Small intestine (tissue), 7 donors: ENCODE data around the gene OSBPL5. TPM values are rescaled to one million over a fixed set of nuclear protein-coding genes. Genes with fewer than 3 reads are reported as not detected.

ENCODE experiments used
- DNase-seq, 2 donors: peaks; one replicate each; pipeline versions ENCODE4 v3.0.0 to v3.0.0-alpha.2; 2013
- FAIRE-seq: peaks from 2 replicates; lab custom pipeline; 2012; peaks lifted over from hg19 to GRCh38; lab: Jason Lieb, UNC
- H3K27ac ChIP-seq, 3 donors: one replicate each; pipeline ENCODE4 v1.5.1; 2013; ENCODE audit warnings: low read length in 2 of 3, mild to moderate bottlenecking in 2 of 3, control low read depth in 1 of 3, inconsistent platforms in 1 of 3, low read depth in 1 of 3, moderate library complexity in 1 of 3
- H3K27me3 ChIP-seq, 3 donors: one replicate each; pipeline ENCODE4 v1.6.1; 2013; ENCODE audit warnings: low read length in 3 of 3, inconsistent platforms in 1 of 3; ENCODE audit not compliant: control insufficient read depth in 3 of 3, insufficient read depth in 3 of 3
- H3K36me3 ChIP-seq, 3 donors: one replicate each; pipeline ENCODE4 v1.6.1; 2013; ENCODE audit warnings: low read length in 3 of 3, inconsistent platforms in 1 of 3, low read depth in 1 of 3, mild to moderate bottlenecking in 1 of 3, moderate library complexity in 1 of 3; ENCODE audit not compliant: control insufficient read depth in 3 of 3, insufficient read depth in 2 of 3
- H3K4me1 ChIP-seq, 3 donors: one replicate each; pipeline ENCODE4 v1.6.1; 2013; ENCODE audit warnings: low read length in 2 of 3, inconsistent platforms in 1 of 3, low read depth in 1 of 3, mild to moderate bottlenecking in 1 of 3, moderate library complexity in 1 of 3; ENCODE audit not compliant: control insufficient read depth in 3 of 3, insufficient read depth in 2 of 3
- H3K4me3 ChIP-seq, 3 donors: one replicate each; pipeline ENCODE4 v1.5.1; 2013; ENCODE audit warnings: low read length in 3 of 3, control low read depth in 1 of 3, inconsistent platforms in 1 of 3, low read depth in 1 of 3, mild to moderate bottlenecking in 1 of 3, moderate library complexity in 1 of 3
- H3K9me3 ChIP-seq, 2 donors: one replicate each; pipeline ENCODE4 v1.6.1; 2013; ENCODE audit warnings: low read depth in 1 of 2, low read length in 1 of 2; ENCODE audit not compliant: control insufficient read depth in 2 of 2, insufficient read depth in 1 of 2
- WGBS, 3 donors: extraction: QIAGEN DNeasy Blood & Tissue Kit; methylation state at CpG; one replicate each; pipeline ENCODE4 v1.1.7; 2013; 5-methylcytosine and 5-hydroxymethylcytosine counted together
- polyA plus RNA-seq, 4 donors: library from polyadenylated mRNA; stranded (reverse) in 3 of 4; unstranded in 1 of 4; fragments of 200-250 nt in 3 of 4; fragments of 120-200 nt in 1 of 4; gene quantifications; one replicate each; pipeline versions ENCODE4 v1.2.1 to v1.2.3, GENCODE V29; 2013
- donor health status: healthy with polysubstance abuse.
- donor health status: control.
- donor health status: control.
- donor health status: Bipolar disorder and iron deficiency.
- donor health status: healthy.

Gene OSBPL5
- polyA plus RNA-seq, 4 donors: 1.6 to 16.3 (median 7.9) TPM

- H3K9me3 ChIP-seq: peaks cover 0 to 6% of the 10 kb centered on the region in 2 donors
- WGBS, 3 donors: 72 to 78% (median 76%) methylated on average over 5 of the region's 5 CpGs
- H3K4me1 ChIP-seq: no peaks in the 10 kb centered on the region
- FAIRE-seq: no peak
- DNase-seq: no peak
- H3K36me3 ChIP-seq: no peaks in the 10 kb centered on the region
- peaks cover 0 to 3% (median 0%) of the 10 kb centered on the region in 3 donors for H3K27me3 ChIP-seq
- H3K4me3 ChIP-seq: no peak overlapping the region
- no peak overlapping the region for H3K27ac ChIP-seq
Observed at GRCh38 chr11:3180869-3181268, 15.8 kb upstream of the OSBPL5 start.

DNA sequence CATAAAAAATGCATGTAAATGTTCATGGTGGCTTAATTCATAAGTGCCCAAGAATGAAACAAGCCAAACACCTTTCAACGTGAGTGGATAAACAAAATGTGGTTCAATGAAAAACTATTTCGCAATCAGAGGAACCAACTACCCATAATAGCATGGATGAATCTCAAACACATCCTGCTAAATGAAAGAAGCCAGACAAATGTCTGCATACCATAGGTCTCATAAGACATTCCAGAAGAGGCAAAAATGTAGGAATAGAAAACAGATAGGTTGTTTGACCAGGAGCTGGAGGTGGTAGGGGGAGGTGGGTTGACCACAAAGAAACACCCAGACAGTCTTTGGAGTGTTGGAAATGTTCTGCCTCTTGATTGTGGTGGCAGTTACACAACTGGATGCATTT, 13.2 kb upstream of the OSBPL5 start:
- H3K27ac ChIP-seq: no peak overlapping the region
- H3K9me3 ChIP-seq: peaks cover 0 to 8% of the 10 kb centered on the region in 2 donors
- DNase-seq: no peak
- peaks cover 0 to 3% (median 0%) of the 10 kb centered on the region in 3 donors for H3K27me3 ChIP-seq
- FAIRE-seq: no peak
- H3K36me3 ChIP-seq: no peaks in the 10 kb centered on the region
- H3K4me3 ChIP-seq: no peak overlapping the region
- WGBS, 3 donors: 40 to 60% (median 46%) methylated on average over 2 of the region's 2 CpGs
- H3K4me1 ChIP-seq: no peaks in the 10 kb centered on the region

GRCh38 chr11:3177931-3178330, 12.8 kb upstream of the OSBPL5 start:
- FAIRE-seq (no peak), DNase-seq (no peak)
- H3K27ac ChIP-seq: no peak overlapping the region
- no peak overlapping the region for H3K4me3 ChIP-seq
- H3K9me3 ChIP-seq: peaks cover 0 to 8% of the 10 kb centered on the region in 2 donors
- WGBS, 3 donors: 66 to 76% (median 75%) methylated on average over 2 of the region's 2 CpGs
- no peaks in the 10 kb centered on the region for H3K36me3 ChIP-seq
- H3K27me3 ChIP-seq: peaks cover 0 to 3% (median 0%) of the 10 kb centered on the region in 3 donors
- H3K4me1 ChIP-seq: no peaks in the 10 kb centered on the region

DNA sequence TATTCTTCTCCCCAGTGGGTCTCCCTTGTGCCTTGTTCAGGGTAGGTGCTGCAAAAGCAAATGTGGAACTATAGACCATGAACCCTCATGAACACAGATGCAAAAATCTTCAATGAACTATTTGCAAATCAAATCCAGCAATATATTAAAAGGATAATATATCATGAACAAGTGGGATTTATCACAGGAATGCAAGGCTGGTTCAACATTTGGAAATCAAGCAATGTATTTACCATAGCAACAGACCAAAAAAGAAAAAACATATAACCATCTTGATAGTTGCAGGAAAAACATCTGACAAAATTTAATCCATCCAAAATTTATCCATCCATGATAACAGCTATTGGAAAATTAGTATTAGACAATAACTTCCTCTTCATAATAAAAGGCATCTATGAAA, 11.4 kb upstream of the OSBPL5 start:
- FAIRE-seq (no peak), DNase-seq (no peak)
- Histone ChIP-seq H3K27me3 (peaks cover 0 to 11% (median 2%) of the 10 kb centered on the region in 3 donors), H3K4me1 (no peaks in the 10 kb centered on the region), H3K9me3 (peaks cover 0 to 8% of the 10 kb centered on the region in 2 donors), H3K4me3 (no peak overlapping the region), H3K27ac (no peak overlapping the region), H3K36me3 (no peaks in the 10 kb centered on the region)

DNA sequence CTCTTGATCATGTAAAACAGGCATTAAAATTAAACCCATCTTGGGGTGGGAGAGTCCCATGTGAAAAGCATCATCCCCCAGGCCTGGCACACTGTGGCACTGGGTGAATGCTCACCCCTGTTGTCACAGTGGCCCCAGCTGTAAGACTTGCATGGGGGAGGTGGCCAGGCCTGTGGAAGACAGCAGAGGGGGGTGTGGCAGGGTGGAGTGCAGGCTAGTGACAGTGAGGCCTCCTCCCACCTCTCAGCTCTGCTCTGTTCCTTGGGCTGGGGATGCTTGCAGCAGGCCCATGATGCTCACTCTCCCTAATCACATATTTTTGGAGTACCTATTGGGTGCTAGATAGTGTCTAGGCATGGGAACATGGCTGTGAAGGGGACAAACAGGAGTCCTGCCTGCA, 10.1 kb upstream of the OSBPL5 start:
- FAIRE-seq (no peak), DNase-seq (no peak)
- peaks cover 0 to 21% (median 2%) of the 10 kb centered on the region in 3 donors for H3K27me3 ChIP-seq
- H3K4me1 ChIP-seq: no peaks in the 10 kb centered on the region
- no peaks in the 10 kb centered on the region for H3K36me3 ChIP-seq
- H3K4me3 ChIP-seq: no peak overlapping the region
- H3K9me3 ChIP-seq: peaks cover 0 to 8% of the 10 kb centered on the region in 2 donors
- no peak overlapping the region for H3K27ac ChIP-seq

- H3K27ac ChIP-seq: no peak overlapping the region
- no peak for DNase-seq
- FAIRE-seq: no peak
Observed at GRCh38 chr11:3174387-3174786, 9.3 kb upstream of the OSBPL5 start.

DNA sequence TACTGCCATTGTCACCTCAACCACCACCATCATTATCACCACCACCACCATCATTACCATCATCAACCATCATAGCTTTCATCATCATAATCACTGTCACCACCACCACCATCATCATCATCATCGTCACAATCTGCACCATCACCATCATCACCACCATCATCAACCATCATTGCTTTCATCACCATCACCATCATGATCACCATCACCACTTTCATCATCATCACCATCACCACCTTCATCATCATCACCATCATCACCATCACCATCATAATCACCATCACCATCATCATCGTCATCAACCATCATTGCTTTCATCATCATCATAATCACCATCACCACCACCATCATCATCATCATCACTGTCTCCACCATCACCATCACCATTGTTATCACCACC, 8.7 kb upstream of the OSBPL5 start:
- no peaks in the 10 kb centered on the region for H3K36me3 ChIP-seq
- no peak overlapping the region for H3K4me3 ChIP-seq
- H3K27me3 ChIP-seq: peaks cover 0 to 35% (median 5%) of the 10 kb centered on the region in 3 donors
- peaks cover 0 to 8% of the 10 kb centered on the region in 2 donors for H3K9me3 ChIP-seq
- H3K4me1 ChIP-seq: peaks cover 0 to 5% (median 0%) of the 10 kb centered on the region in 3 donors
- no peak for FAIRE-seq
- H3K27ac ChIP-seq: no peak overlapping the region
- DNase-seq: no peak
- 95 to 98% (median 96%) methylated on average over 2 of the region's 2 CpGs for WGBS, 3 donors

More at GRCh38 chr11:3174387-3174786, 9.3 kb upstream of the OSBPL5 start:
- H3K4me3 ChIP-seq: no peak overlapping the region
- 90 to 94% (median 90%) methylated on average over 3 of the region's 3 CpGs for WGBS, 3 donors
- H3K4me1 ChIP-seq: peaks cover 0 to 1% (median 0%) of the 10 kb centered on the region in 3 donors
- peaks cover 0 to 29% (median 2%) of the 10 kb centered on the region in 3 donors for H3K27me3 ChIP-seq
- H3K9me3 ChIP-seq: peaks cover 0 to 8% of the 10 kb centered on the region in 2 donors
- no peaks in the 10 kb centered on the region for H3K36me3 ChIP-seq

GRCh38 chr11:3171931-3172560, 6.9 kb upstream of the OSBPL5 start:
- no peak for DNase-seq
- peaks cover 0 to 44% (median 6%) of the 10 kb centered on the region in 3 donors for H3K27me3 ChIP-seq
- no peaks in the 10 kb centered on the region for H3K36me3 ChIP-seq
- H3K9me3 ChIP-seq: peaks cover 0 to 8% of the 10 kb centered on the region in 2 donors
- H3K4me1 ChIP-seq: peaks cover 0 to 8% (median 0%) of the 10 kb centered on the region in 3 donors
- no peak overlapping the region for H3K27ac ChIP-seq
- FAIRE-seq: no peak
- H3K4me3 ChIP-seq: no peak overlapping the region
- WGBS, 3 donors: 72 to 75% (median 75%) methylated on average over 12 of the region's 12 CpGs
